HCT116 (cell line): Measurements from ENCODE around the gene VTN. TPM values are rescaled to one million over a fixed set of nuclear protein-coding genes. Genes with fewer than 3 reads are reported as not detected.

Experiments
- ATAC-seq: fragments of 200-7000 bp; cut with Tn5 transposase; 2 replicates; pipeline ENCODE4 v1.9.1; 2020; ENCODE audit warnings: mild to moderate bottlenecking, moderate library complexity
- BruUV-seq: library from RNA; stranded (reverse); fragments of 400-500 nt; replicated peaks from 2 replicates; lab custom pipeline; 2021; lab: Mats Ljungman, UMichigan
- CTCF ChIA-PET: fragments of 300-600 bp; sonication (Branson Sonifier 250); formaldehyde crosslinking; loops from one replicate; lab custom pipeline; 2021; ENCODE audit warnings: antibody characterized with exemption; lab: Charles Lee
- POLR2A ChIA-PET: fragments of 300-600, 350-600 bp; sonication (Branson Sonifier 250); formaldehyde crosslinking; loops from one replicate; lab custom pipeline; 2021; ENCODE audit warnings: antibody characterized with exemption; lab: Charles Lee
- RAD21 ChIA-PET, 2 experiments: fragments of 300-600 bp; sonication (Branson Sonifier 250); formaldehyde crosslinking; loops; one replicate each; lab custom pipeline; 2023; ENCODE audit warnings: low total read pairs in 2 of 2; ENCODE audit not compliant: uncharacterized antibody in 2 of 2, unreplicated experiment in 2 of 2, low non-redundant PET in 1 of 2; lab: Charles Lee
- DNase-seq: peaks from one replicate; pipeline ENCODE4 v3.0.0-alpha.2; 2010; ENCODE audit warnings: low read depth, low spot score
- H2AFZ ChIP-seq: fragments of 200-600 bp; shearing (Covaris generic), sonication (generic); 2 replicates; pipeline ENCODE4 v1.6.1; 2017; ENCODE audit warnings: low read depth, mixed run types, mixed read lengths, antibody characterized with exemption, low read length; ENCODE audit not compliant: poor library complexity, severe bottlenecking
- H3K27ac ChIP-seq: 2 replicates; pipeline ENCODE4 v1.5.1; 2012; ENCODE audit warnings: low read depth, low read length
- H3K27me3 ChIP-seq: fragments of 200-600 bp; sonication (generic); 2 replicates; pipeline ENCODE4 v1.6.1; 2016; ENCODE audit warnings: mixed run types, low read length, mixed read lengths; ENCODE audit not compliant: insufficient read depth
- H3K36me3 ChIP-seq, 2 experiments: fragments of 200-500 bp in 1 of 2; fragments of 200-600 bp in 1 of 2; sonication (Bioruptor generic) in 1 of 2; sonication (generic) in 1 of 2; 2 replicates each; pipeline versions ENCODE4 v1.5.1 to v1.6.1; 2014 to 2016; ENCODE audit warnings: low read length in 2 of 2, inconsistent platforms in 1 of 2, mixed read lengths in 1 of 2, mixed run types in 1 of 2; ENCODE audit not compliant: insufficient read depth in 2 of 2, control insufficient read depth in 1 of 2
- H3K4me1 ChIP-seq, 2 experiments: fragments of 200-600 bp in 1 of 2; sonication (generic) in 1 of 2; 2 replicates each; pipeline versions ENCODE4 v1.5.1 to v1.6.1; 2012 to 2017; ENCODE audit warnings: low read length in 2 of 2, inconsistent platforms in 1 of 2, mild to moderate bottlenecking in 1 of 2, mixed read lengths in 1 of 2, mixed run types in 1 of 2, moderate library complexity in 1 of 2; ENCODE audit not compliant: insufficient read depth in 2 of 2, control insufficient read depth in 1 of 2
- H3K4me2 ChIP-seq: fragments of 200-600 bp; sonication (generic); 2 replicates; pipeline ENCODE4 v1.6.1; 2017; ENCODE audit warnings: mixed run types, low read length, mixed read lengths
- H3K4me3 ChIP-seq, 2 experiments: fragments of 200-600 bp in 1 of 2; sonication (generic) in 1 of 2; replicated peaks in 1 of 2; 2 replicates each; pipeline ENCODE4 v1.5.1; 2011 to 2016; ENCODE audit warnings: low read length in 2 of 2, control low read depth in 1 of 2, low read depth in 1 of 2, mild to moderate bottlenecking in 1 of 2, mixed read lengths in 1 of 2, mixed run types in 1 of 2
- H3K79me2 ChIP-seq: fragments of 200-600 bp; sonication (generic); 2 replicates; pipeline ENCODE4 v1.6.1; 2017; ENCODE audit warnings: mild to moderate bottlenecking, mixed run types, low read length, moderate library complexity, mixed read lengths; ENCODE audit not compliant: insufficient read depth
- H3K9ac ChIP-seq: fragments of 200-600 bp; sonication (generic); 2 replicates; pipeline ENCODE4 v1.6.1; 2016; ENCODE audit warnings: low read length, mixed read lengths
- H3K9me2 ChIP-seq: fragments of 200-600 bp; sonication (generic), shearing (Covaris generic); 2 replicates; pipeline ENCODE4 v1.6.1; 2017; ENCODE audit warnings: mixed run types, mild to moderate bottlenecking, moderate library complexity; ENCODE audit not compliant: insufficient read depth
- H3K9me3 ChIP-seq, 2 experiments: fragments of 200-500 bp in 1 of 2; fragments of 200-600 bp in 1 of 2; sonication (Bioruptor generic) in 1 of 2; sonication (generic) in 1 of 2; 2 replicates each; pipeline ENCODE4 v1.6.1; 2014 to 2017; ENCODE audit warnings: low read length in 2 of 2, mixed read lengths in 2 of 2, inconsistent platforms in 1 of 2, low read depth in 1 of 2, mild to moderate bottlenecking in 1 of 2, mixed run types in 1 of 2, moderate library complexity in 1 of 2; ENCODE audit not compliant: control insufficient read depth in 1 of 2, insufficient read depth in 1 of 2
- H4K20me1 ChIP-seq: fragments of 200-600 bp; sonication (generic), shearing (Covaris generic); 2 replicates; pipeline ENCODE4 v1.6.1; 2017; ENCODE audit warnings: mixed run types, mild to moderate bottlenecking, moderate library complexity; ENCODE audit not compliant: insufficient read depth
- POLR2AphosphoS5 ChIP-seq: IDR thresholded peaks from 2 replicates; pipeline ENCODE4 v1.6.1; 2011; ENCODE audit warnings: mild to moderate bottlenecking, low read depth, low read length, moderate library complexity
- SRF ChIP-seq: IDR thresholded peaks from 2 replicates; pipeline ENCODE4 v1.6.1; 2012; ENCODE audit warnings: low read depth
- ZFX ChIP-seq: fragments of 450-650 bp; IDR thresholded peaks from 2 replicates; pipeline ENCODE4 v1.6.1; 2017
- intact Hi-C: fragments of 100-400 bp; cut with micrococcal nuclease; formaldehyde crosslinking; loops from 2 replicates; pipeline ENCODE4 v1.10.0; 2022
- total RNA-seq: library from RNA; stranded (reverse); gene quantifications from one replicate; pipeline ENCODE4 v1.2.1, GENCODE V29; 2021; ENCODE audit not compliant: unreplicated experiment
- TF ChIP-seq, protein P1 (sequence below): IDR thresholded peaks from 2 replicates; pipeline ENCODE4 v1.6.1; 2012
- TF ChIP-seq, protein P2 (sequence below): IDR thresholded peaks from 2 replicates; pipeline ENCODE4 v1.6.1; 2012; ENCODE audit warnings: low read depth
- TF ChIP-seq, protein P3 (sequence below): IDR thresholded peaks from 2 replicates; pipeline ENCODE4 v1.6.1; 2011; ENCODE audit warnings: mild to moderate bottlenecking, low read length, moderate library complexity; ENCODE audit not compliant: insufficient replicate concordance; ENCODE audit errors: extremely low read depth

VTN gene
- total RNA-seq, 1 experiment from 2014 or later: 1.5 TPM

DNA sequence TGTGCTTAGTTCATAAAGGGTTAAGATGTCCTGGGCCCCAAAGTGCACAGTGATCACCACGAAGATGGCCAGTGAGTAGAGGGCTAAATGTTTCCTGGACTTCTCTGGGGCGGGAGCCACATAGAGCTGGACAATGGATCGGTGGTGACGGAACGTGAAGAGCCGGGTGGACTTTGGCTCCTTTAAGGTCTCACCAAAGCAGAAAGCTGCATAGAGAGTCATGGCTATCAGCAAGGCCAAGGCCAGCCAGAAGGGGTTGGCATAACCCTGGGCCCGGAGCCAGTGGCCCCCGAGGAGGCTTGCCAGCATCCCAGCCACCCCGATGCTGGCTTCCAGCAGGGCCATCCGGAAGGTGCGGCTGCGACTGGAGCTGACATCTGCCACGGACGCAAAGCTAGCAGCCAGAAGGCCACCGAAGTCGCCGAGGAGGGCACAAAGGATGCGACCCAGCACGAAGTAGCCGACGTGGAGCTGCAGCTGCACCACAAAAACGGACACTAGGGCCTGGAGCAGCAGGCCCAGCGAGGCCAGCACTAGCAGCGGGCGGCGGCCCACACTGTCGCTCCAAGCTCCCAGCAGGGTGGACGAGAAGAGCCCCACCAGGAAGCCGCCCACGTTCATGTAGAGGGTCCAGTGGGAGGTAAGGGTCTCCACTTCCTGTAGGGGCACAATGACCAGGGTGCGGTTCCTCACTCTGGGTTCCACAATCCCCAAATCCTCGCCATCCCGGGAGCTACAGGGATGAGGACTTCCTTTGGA, 34.9 kb upstream of the VTN start:
- Histone ChIP-seq H2AFZ (no peak overlapping the region), H3K36me3 (peaks cover 16 to 24% of the 10 kb centered on the region in 2 experiments; a peak in 3 of 4 replicates), H3K27me3 (no peaks in the 10 kb centered on the region), H3K79me2 (peaks cover 12% of the 10 kb centered on the region; the same call in 1 of the 2 replicates), H3K9me3 (no peaks in the 10 kb centered on the region), H3K9me2 (no peaks in the 10 kb centered on the region), H3K4me3 (peak overlapping the region; percentile 73 to 89), H3K9ac (peak overlapping the region; percentile 74), H3K4me1 (peaks cover 4 to 26% of the 10 kb centered on the region in 2 experiments; a peak in 3 of 4 replicates), H4K20me1 (no peaks in the 10 kb centered on the region), H3K27ac (peak overlapping the region; percentile 70; the same call in 1 of the 2 replicates), H3K4me2 (peak overlapping the region; percentile 91)
- ATAC-seq (no peak; the same call in 1 of the 2 replicates), DNase-seq (no peak)
- ChIA-PET CTCF (interaction anchor here (2.6 kb wide), 1 partner anchor 12 kb away, joined by 13 read pairs; no protein-coding TSS in a partner anchor), POLR2A (interaction anchor here (1.0 to 1.1 kb wide), 2 partner anchors 11 to 70 kb away, joined by 3 to 4 read pairs; partner anchors contain the start of genes IFT20 and TNFAIP1), RAD21 (no interaction called here)
- TF ChIP-seq, protein P1, sequence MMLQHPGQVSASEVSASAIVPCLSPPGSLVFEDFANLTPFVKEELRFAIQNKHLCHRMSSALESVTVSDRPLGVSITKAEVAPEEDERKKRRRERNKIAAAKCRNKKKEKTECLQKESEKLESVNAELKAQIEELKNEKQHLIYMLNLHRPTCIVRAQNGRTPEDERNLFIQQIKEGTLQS: no peak
- TF ChIP-seq SRF (no peak), POLR2AphosphoS5 (no peak), ZFX (no peak)
- TF ChIP-seq, protein P2, sequence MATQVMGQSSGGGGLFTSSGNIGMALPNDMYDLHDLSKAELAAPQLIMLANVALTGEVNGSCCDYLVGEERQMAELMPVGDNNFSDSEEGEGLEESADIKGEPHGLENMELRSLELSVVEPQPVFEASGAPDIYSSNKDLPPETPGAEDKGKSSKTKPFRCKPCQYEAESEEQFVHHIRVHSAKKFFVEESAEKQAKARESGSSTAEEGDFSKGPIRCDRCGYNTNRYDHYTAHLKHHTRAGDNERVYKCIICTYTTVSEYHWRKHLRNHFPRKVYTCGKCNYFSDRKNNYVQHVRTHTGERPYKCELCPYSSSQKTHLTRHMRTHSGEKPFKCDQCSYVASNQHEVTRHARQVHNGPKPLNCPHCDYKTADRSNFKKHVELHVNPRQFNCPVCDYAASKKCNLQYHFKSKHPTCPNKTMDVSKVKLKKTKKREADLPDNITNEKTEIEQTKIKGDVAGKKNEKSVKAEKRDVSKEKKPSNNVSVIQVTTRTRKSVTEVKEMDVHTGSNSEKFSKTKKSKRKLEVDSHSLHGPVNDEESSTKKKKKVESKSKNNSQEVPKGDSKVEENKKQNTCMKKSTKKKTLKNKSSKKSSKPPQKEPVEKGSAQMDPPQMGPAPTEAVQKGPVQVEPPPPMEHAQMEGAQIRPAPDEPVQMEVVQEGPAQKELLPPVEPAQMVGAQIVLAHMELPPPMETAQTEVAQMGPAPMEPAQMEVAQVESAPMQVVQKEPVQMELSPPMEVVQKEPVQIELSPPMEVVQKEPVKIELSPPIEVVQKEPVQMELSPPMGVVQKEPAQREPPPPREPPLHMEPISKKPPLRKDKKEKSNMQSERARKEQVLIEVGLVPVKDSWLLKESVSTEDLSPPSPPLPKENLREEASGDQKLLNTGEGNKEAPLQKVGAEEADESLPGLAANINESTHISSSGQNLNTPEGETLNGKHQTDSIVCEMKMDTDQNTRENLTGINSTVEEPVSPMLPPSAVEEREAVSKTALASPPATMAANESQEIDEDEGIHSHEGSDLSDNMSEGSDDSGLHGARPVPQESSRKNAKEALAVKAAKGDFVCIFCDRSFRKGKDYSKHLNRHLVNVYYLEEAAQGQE: no peak
- TF ChIP-seq, protein P3, sequence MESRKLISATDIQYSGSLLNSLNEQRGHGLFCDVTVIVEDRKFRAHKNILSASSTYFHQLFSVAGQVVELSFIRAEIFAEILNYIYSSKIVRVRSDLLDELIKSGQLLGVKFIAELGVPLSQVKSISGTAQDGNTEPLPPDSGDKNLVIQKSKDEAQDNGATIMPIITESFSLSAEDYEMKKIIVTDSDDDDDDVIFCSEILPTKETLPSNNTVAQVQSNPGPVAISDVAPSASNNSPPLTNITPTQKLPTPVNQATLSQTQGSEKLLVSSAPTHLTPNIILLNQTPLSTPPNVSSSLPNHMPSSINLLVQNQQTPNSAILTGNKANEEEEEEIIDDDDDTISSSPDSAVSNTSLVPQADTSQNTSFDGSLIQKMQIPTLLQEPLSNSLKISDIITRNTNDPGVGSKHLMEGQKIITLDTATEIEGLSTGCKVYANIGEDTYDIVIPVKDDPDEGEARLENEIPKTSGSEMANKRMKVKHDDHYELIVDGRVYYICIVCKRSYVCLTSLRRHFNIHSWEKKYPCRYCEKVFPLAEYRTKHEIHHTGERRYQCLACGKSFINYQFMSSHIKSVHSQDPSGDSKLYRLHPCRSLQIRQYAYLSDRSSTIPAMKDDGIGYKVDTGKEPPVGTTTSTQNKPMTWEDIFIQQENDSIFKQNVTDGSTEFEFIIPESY: no peak
- no TSS peak for BruUV-seq
- intact Hi-C loops: no loop called here
